NB4 (cell line): ENCODE measurements around the gene ENKUR.

Experiments
- MYC ChIP-seq: IDR thresholded peaks from 2 replicates; pipeline ENCODE4 v1.6.1; 2011; ENCODE audit warnings: low read depth, low read length
- POLR2A ChIP-seq: IDR thresholded peaks from 2 replicates; pipeline ENCODE4 v1.6.1; 2011; ENCODE audit warnings: mild to moderate bottlenecking; ENCODE audit not compliant: insufficient read length; ENCODE audit errors: extremely low read depth
- TF ChIP-seq, protein P1 (sequence below): IDR thresholded peaks from one replicate; pipeline ENCODE4 v1.5.1; 2012; ENCODE audit warnings: low read depth, low read length

- TF ChIP-seq, protein P1, sequence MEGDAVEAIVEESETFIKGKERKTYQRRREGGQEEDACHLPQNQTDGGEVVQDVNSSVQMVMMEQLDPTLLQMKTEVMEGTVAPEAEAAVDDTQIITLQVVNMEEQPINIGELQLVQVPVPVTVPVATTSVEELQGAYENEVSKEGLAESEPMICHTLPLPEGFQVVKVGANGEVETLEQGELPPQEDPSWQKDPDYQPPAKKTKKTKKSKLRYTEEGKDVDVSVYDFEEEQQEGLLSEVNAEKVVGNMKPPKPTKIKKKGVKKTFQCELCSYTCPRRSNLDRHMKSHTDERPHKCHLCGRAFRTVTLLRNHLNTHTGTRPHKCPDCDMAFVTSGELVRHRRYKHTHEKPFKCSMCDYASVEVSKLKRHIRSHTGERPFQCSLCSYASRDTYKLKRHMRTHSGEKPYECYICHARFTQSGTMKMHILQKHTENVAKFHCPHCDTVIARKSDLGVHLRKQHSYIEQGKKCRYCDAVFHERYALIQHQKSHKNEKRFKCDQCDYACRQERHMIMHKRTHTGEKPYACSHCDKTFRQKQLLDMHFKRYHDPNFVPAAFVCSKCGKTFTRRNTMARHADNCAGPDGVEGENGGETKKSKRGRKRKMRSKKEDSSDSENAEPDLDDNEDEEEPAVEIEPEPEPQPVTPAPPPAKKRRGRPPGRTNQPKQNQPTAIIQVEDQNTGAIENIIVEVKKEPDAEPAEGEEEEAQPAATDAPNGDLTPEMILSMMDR: no peak
- no peak for TF ChIP-seq POLR2A
- TF ChIP-seq MYC: no peak
These were observed 34.4 kb upstream of the ENKUR start for GRCh38 chr10:25050402-25050801.
